ENCODE measurements around the gene GNAS-AS1. TPM values are rescaled to one million over a fixed set of nuclear protein-coding genes. Genes with fewer than 3 reads are reported as not detected.
A peak's percentile ranks its signal among the peaks of the same experiment; 100 is the strongest.

The GNAS-AS1 gene
- total and polyA plus RNA-seq, 2 donors from 2014 or later, result 0.37 to 0.88 TPM

GRCh38 chr20:58895448-58896180 is 44.9 kb upstream of the GNAS-AS1 start:
- Histone ChIP-seq H3K36me3 (ENCODE audit: control insufficient read depth in 2 of 3, insufficient read depth in 3 of 3, low read length in 3 of 3) (peaks cover 0 to 14% (median 2%) of the 10 kb centered on the region in 3 donors), H3K4me3 (ENCODE audit: low read length in 3 of 3) (peak overlapping the region in 2 of 3 donors; percentile 26 to 29), H3K27ac (ENCODE audit: low read depth in 2 of 2, low read length in 2 of 2) (peak overlapping the region in 1 of 2 donors; percentile 26), H3K9ac (ENCODE audit: low read length in 3 of 3) (peak overlapping the region in 2 of 3 donors; percentile 6 to 29), H3K9me3 (ENCODE audit: control insufficient read depth in 2 of 3, insufficient read depth in 1 of 3, low read length in 3 of 3) (no peaks in the 10 kb centered on the region), H3K4me1 (ENCODE audit: control insufficient read depth in 2 of 3, insufficient read depth in 2 of 3, low read depth in 1 of 3, low read length in 3 of 3) (peaks cover 3 to 21% (median 20%) of the 10 kb centered on the region in 3 donors), H3K27me3 (ENCODE audit: control insufficient read depth, insufficient read depth, low read length) (no peaks in the 10 kb centered on the region)
- DNase-seq (no peak), FAIRE-seq (no peak)
- intact Hi-C loops (cut with DNase I), result no loop called here
- TF ChIP-seq, protein P1, sequence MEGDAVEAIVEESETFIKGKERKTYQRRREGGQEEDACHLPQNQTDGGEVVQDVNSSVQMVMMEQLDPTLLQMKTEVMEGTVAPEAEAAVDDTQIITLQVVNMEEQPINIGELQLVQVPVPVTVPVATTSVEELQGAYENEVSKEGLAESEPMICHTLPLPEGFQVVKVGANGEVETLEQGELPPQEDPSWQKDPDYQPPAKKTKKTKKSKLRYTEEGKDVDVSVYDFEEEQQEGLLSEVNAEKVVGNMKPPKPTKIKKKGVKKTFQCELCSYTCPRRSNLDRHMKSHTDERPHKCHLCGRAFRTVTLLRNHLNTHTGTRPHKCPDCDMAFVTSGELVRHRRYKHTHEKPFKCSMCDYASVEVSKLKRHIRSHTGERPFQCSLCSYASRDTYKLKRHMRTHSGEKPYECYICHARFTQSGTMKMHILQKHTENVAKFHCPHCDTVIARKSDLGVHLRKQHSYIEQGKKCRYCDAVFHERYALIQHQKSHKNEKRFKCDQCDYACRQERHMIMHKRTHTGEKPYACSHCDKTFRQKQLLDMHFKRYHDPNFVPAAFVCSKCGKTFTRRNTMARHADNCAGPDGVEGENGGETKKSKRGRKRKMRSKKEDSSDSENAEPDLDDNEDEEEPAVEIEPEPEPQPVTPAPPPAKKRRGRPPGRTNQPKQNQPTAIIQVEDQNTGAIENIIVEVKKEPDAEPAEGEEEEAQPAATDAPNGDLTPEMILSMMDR (IDR thresholded peaks at IDR 0.05; ENCODE audit: borderline replicate concordance, extremely low read depth, insufficient read depth), result no peak

- no peak for FAIRE-seq
Measured at GRCh38 chr20:58894652-58895447, 44.1 kb upstream of the GNAS-AS1 start.

GRCh38 chr20:58893355-58894120 is 42.8 kb upstream of the GNAS-AS1 start:
- Histone ChIP-seq H3K9ac (ENCODE audit: low read length in 3 of 3) (peak overlapping the region; percentile 19 to 69 (median 41)), H3K27me3 (ENCODE audit: control insufficient read depth, insufficient read depth, low read length) (no peaks in the 10 kb centered on the region), H3K4me1 (ENCODE audit: control insufficient read depth in 2 of 3, insufficient read depth in 2 of 3, low read depth in 1 of 3, low read length in 3 of 3) (peaks cover 0 to 19% (median 17%) of the 10 kb centered on the region in 3 donors), H3K27ac (ENCODE audit: low read depth in 2 of 2, low read length in 2 of 2) (no peak overlapping the region), H3K36me3 (ENCODE audit: control insufficient read depth in 2 of 3, insufficient read depth in 3 of 3, low read length in 3 of 3) (no peaks in the 10 kb centered on the region), H3K4me3 (ENCODE audit: low read length in 3 of 3) (peak overlapping the region; percentile 0 to 21 (median 17)), H3K9me3 (ENCODE audit: control insufficient read depth in 2 of 3, insufficient read depth in 1 of 3, low read length in 3 of 3) (no peaks in the 10 kb centered on the region)
- no peak for FAIRE-seq
- DNase-seq, result peak in 1 of 5 donors; percentile 22
- intact Hi-C loops (cut with DNase I), result no loop called here
- TF ChIP-seq, protein P1 (IDR thresholded peaks at IDR 0.05; ENCODE audit: borderline replicate concordance, extremely low read depth, insufficient read depth), result no peak

More at GRCh38 chr20:58894652-58895447, 44.1 kb upstream of the GNAS-AS1 start:
- DNase-seq, result peak in 1 of 5 donors; percentile 13
- H3K27ac ChIP-seq (ENCODE audit: low read depth in 2 of 2, low read length in 2 of 2), result no peak overlapping the region
- intact Hi-C loops (cut with DNase I), result no loop called here
- H3K36me3 ChIP-seq (ENCODE audit: control insufficient read depth in 2 of 3, insufficient read depth in 3 of 3, low read length in 3 of 3), result peaks cover 0 to 11% (median 2%) of the 10 kb centered on the region in 3 donors
- no peaks in the 10 kb centered on the region for H3K27me3 ChIP-seq (ENCODE audit: control insufficient read depth, insufficient read depth, low read length)
- TF ChIP-seq, protein P1 (IDR thresholded peaks at IDR 0.05; ENCODE audit: borderline replicate concordance, extremely low read depth, insufficient read depth), result no peak
- no peaks in the 10 kb centered on the region for H3K9me3 ChIP-seq (ENCODE audit: control insufficient read depth in 2 of 3, insufficient read depth in 1 of 3, low read length in 3 of 3)
- peak overlapping the region in 2 of 3 donors; percentile 26 to 29 for H3K4me3 ChIP-seq (ENCODE audit: low read length in 3 of 3)
- H3K9ac ChIP-seq (ENCODE audit: low read length in 3 of 3), result peak overlapping the region in 2 of 3 donors; percentile 6 to 29
- peaks cover 0 to 21% (median 20%) of the 10 kb centered on the region in 3 donors for H3K4me1 ChIP-seq (ENCODE audit: control insufficient read depth in 2 of 3, insufficient read depth in 2 of 3, low read depth in 1 of 3, low read length in 3 of 3)

Measured in kidney (tissue), 14 donors.